ENCODE data around the gene PRKACG.

Gene PRKACG

GRCh38 chr9:69009708-69010107 lies 4.2 kb downstream of the PRKACG start:
- no peaks in the 10 kb centered on the region for H3K4me1 ChIP-seq (ENCODE audit: control insufficient read depth in 2 of 2, insufficient read depth in 2 of 2, low read length in 2 of 2)
- no peak overlapping the region for H3K9ac ChIP-seq (ENCODE audit: low read depth in 1 of 2, low read length in 2 of 2)
- H3K27me3 ChIP-seq (ENCODE audit: control insufficient read depth in 2 of 2, insufficient read depth in 2 of 2, low read length in 2 of 2), result no peaks in the 10 kb centered on the region
- H3K9me3 ChIP-seq (ENCODE audit: control insufficient read depth in 2 of 2, low read length in 2 of 2), result no peaks in the 10 kb centered on the region
- no peak overlapping the region for H3K27ac ChIP-seq (ENCODE audit: low read depth in 2 of 2, low read length in 2 of 2)
- H3K4me3 ChIP-seq (ENCODE audit: low read length in 2 of 2), result no peak overlapping the region
- H3K36me3 ChIP-seq (ENCODE audit: control insufficient read depth in 2 of 2, insufficient read depth in 2 of 2, low read length in 2 of 2), result peaks cover 5 to 13% of the 10 kb centered on the region in 2 donors

- H3K9me3 ChIP-seq (ENCODE audit: control insufficient read depth in 2 of 2, low read length in 2 of 2), result no peaks in the 10 kb centered on the region
- H3K27me3 ChIP-seq (ENCODE audit: control insufficient read depth in 2 of 2, insufficient read depth in 2 of 2, low read length in 2 of 2), result no peaks in the 10 kb centered on the region
- no peaks in the 10 kb centered on the region for H3K4me1 ChIP-seq (ENCODE audit: control insufficient read depth in 2 of 2, insufficient read depth in 2 of 2, low read length in 2 of 2)
- H3K27ac ChIP-seq (ENCODE audit: low read depth in 2 of 2, low read length in 2 of 2), result no peak overlapping the region
- H3K36me3 ChIP-seq (ENCODE audit: control insufficient read depth in 2 of 2, insufficient read depth in 2 of 2, low read length in 2 of 2), result peaks cover 9 to 15% of the 10 kb centered on the region in 2 donors
- no peak overlapping the region for H3K9ac ChIP-seq (ENCODE audit: low read depth in 1 of 2, low read length in 2 of 2)
- H3K4me3 ChIP-seq (ENCODE audit: low read length in 2 of 2), result no peak overlapping the region
These were observed 9.1 kb downstream of the PRKACG start for GRCh38 chr9:69004836-69005235.

- H3K27ac ChIP-seq (ENCODE audit: low read depth in 2 of 2, low read length in 2 of 2), result no peak overlapping the region
- H3K9ac ChIP-seq (ENCODE audit: low read depth in 1 of 2, low read length in 2 of 2), result no peak overlapping the region
- H3K9me3 ChIP-seq (ENCODE audit: control insufficient read depth in 2 of 2, low read length in 2 of 2), result no peaks in the 10 kb centered on the region
- no peaks in the 10 kb centered on the region for H3K27me3 ChIP-seq (ENCODE audit: control insufficient read depth in 2 of 2, insufficient read depth in 2 of 2, low read length in 2 of 2)
- H3K4me1 ChIP-seq (ENCODE audit: control insufficient read depth in 2 of 2, insufficient read depth in 2 of 2, low read length in 2 of 2), result peaks cover 0 to 3% of the 10 kb centered on the region in 2 donors
- H3K36me3 ChIP-seq (ENCODE audit: control insufficient read depth in 2 of 2, insufficient read depth in 2 of 2, low read length in 2 of 2), result peaks cover 7 to 9% of the 10 kb centered on the region in 2 donors
- no peak overlapping the region for H3K4me3 ChIP-seq (ENCODE audit: low read length in 2 of 2)
These were observed 10.9 kb downstream of the PRKACG start for GRCh38 chr9:69003051-69003450.

- H3K27ac ChIP-seq (ENCODE audit: low read depth in 2 of 2, low read length in 2 of 2), result no peak overlapping the region
- H3K9me3 ChIP-seq (ENCODE audit: control insufficient read depth in 2 of 2, low read length in 2 of 2), result no peaks in the 10 kb centered on the region
- H3K4me1 ChIP-seq (ENCODE audit: control insufficient read depth in 2 of 2, insufficient read depth in 2 of 2, low read length in 2 of 2), result peaks cover 0 to 3% of the 10 kb centered on the region in 2 donors
- H3K9ac ChIP-seq (ENCODE audit: low read depth in 1 of 2, low read length in 2 of 2), result no peak overlapping the region
- no peak overlapping the region for H3K4me3 ChIP-seq (ENCODE audit: low read length in 2 of 2)
- peaks cover 7 to 12% of the 10 kb centered on the region in 2 donors for H3K36me3 ChIP-seq (ENCODE audit: control insufficient read depth in 2 of 2, insufficient read depth in 2 of 2, low read length in 2 of 2)
- H3K27me3 ChIP-seq (ENCODE audit: control insufficient read depth in 2 of 2, insufficient read depth in 2 of 2, low read length in 2 of 2), result no peaks in the 10 kb centered on the region
These were observed 12.0 kb downstream of the PRKACG start for GRCh38 chr9:69001921-69002320.

- Histone ChIP-seq H3K9ac (ENCODE audit: low read depth in 1 of 2, low read length in 2 of 2) (no peak overlapping the region), H3K9me3 (ENCODE audit: control insufficient read depth in 2 of 2, low read length in 2 of 2) (no peaks in the 10 kb centered on the region), H3K4me1 (ENCODE audit: control insufficient read depth in 2 of 2, insufficient read depth in 2 of 2, low read length in 2 of 2) (peaks cover 0 to 3% of the 10 kb centered on the region in 2 donors), H3K4me3 (ENCODE audit: low read length in 2 of 2) (no peak overlapping the region), H3K36me3 (ENCODE audit: control insufficient read depth in 2 of 2, insufficient read depth in 2 of 2, low read length in 2 of 2) (peaks cover 3 to 6% of the 10 kb centered on the region in 2 donors), H3K27ac (ENCODE audit: low read depth in 2 of 2, low read length in 2 of 2) (no peak overlapping the region), H3K27me3 (ENCODE audit: control insufficient read depth in 2 of 2, insufficient read depth in 2 of 2, low read length in 2 of 2) (no peaks in the 10 kb centered on the region)
These were observed 14.4 kb downstream of the PRKACG start for GRCh38 chr9:68999393-69000105.

- Histone ChIP-seq H3K9me3 (ENCODE audit: control insufficient read depth in 2 of 2, low read length in 2 of 2) (no peaks in the 10 kb centered on the region), H3K9ac (ENCODE audit: low read depth in 1 of 2, low read length in 2 of 2) (no peak overlapping the region), H3K36me3 (ENCODE audit: control insufficient read depth in 2 of 2, insufficient read depth in 2 of 2, low read length in 2 of 2) (peaks cover 3 to 6% of the 10 kb centered on the region in 2 donors), H3K4me3 (ENCODE audit: low read length in 2 of 2) (no peak overlapping the region), H3K27me3 (ENCODE audit: control insufficient read depth in 2 of 2, insufficient read depth in 2 of 2, low read length in 2 of 2) (no peaks in the 10 kb centered on the region), H3K27ac (ENCODE audit: low read depth in 2 of 2, low read length in 2 of 2) (no peak overlapping the region), H3K4me1 (ENCODE audit: control insufficient read depth in 2 of 2, insufficient read depth in 2 of 2, low read length in 2 of 2) (peaks cover 0 to 3% of the 10 kb centered on the region in 2 donors)
These were observed 15.1 kb downstream of the PRKACG start for GRCh38 chr9:68998812-68999211.

GRCh38 chr9:68998385-68998784 lies 15.5 kb downstream of the PRKACG start:
- Histone ChIP-seq H3K4me1 (ENCODE audit: control insufficient read depth in 2 of 2, insufficient read depth in 2 of 2, low read length in 2 of 2) (peaks cover 0 to 3% of the 10 kb centered on the region in 2 donors), H3K27me3 (ENCODE audit: control insufficient read depth in 2 of 2, insufficient read depth in 2 of 2, low read length in 2 of 2) (no peaks in the 10 kb centered on the region), H3K4me3 (ENCODE audit: low read length in 2 of 2) (no peak overlapping the region), H3K9me3 (ENCODE audit: control insufficient read depth in 2 of 2, low read length in 2 of 2) (no peaks in the 10 kb centered on the region), H3K36me3 (ENCODE audit: control insufficient read depth in 2 of 2, insufficient read depth in 2 of 2, low read length in 2 of 2) (peaks cover 3 to 6% of the 10 kb centered on the region in 2 donors), H3K9ac (ENCODE audit: low read depth in 1 of 2, low read length in 2 of 2) (no peak overlapping the region), H3K27ac (ENCODE audit: low read depth in 2 of 2, low read length in 2 of 2) (no peak overlapping the region)

- Histone ChIP-seq H3K27ac (ENCODE audit: low read depth in 2 of 2, low read length in 2 of 2) (no peak overlapping the region), H3K9ac (ENCODE audit: low read depth in 1 of 2, low read length in 2 of 2) (no peak overlapping the region), H3K9me3 (ENCODE audit: control insufficient read depth in 2 of 2, low read length in 2 of 2) (no peaks in the 10 kb centered on the region), H3K4me3 (ENCODE audit: low read length in 2 of 2) (no peak overlapping the region), H3K36me3 (ENCODE audit: control insufficient read depth in 2 of 2, insufficient read depth in 2 of 2, low read length in 2 of 2) (peaks cover 3 to 6% of the 10 kb centered on the region in 2 donors), H3K4me1 (ENCODE audit: control insufficient read depth in 2 of 2, insufficient read depth in 2 of 2, low read length in 2 of 2) (peaks cover 0 to 3% of the 10 kb centered on the region in 2 donors), H3K27me3 (ENCODE audit: control insufficient read depth in 2 of 2, insufficient read depth in 2 of 2, low read length in 2 of 2) (no peaks in the 10 kb centered on the region)
These were observed 16.2 kb downstream of the PRKACG start for GRCh38 chr9:68997666-68998065.

- Histone ChIP-seq H3K4me1 (ENCODE audit: control insufficient read depth in 2 of 2, insufficient read depth in 2 of 2, low read length in 2 of 2) (peaks cover 0 to 3% of the 10 kb centered on the region in 2 donors), H3K9ac (ENCODE audit: low read depth in 1 of 2, low read length in 2 of 2) (no peak overlapping the region), H3K36me3 (ENCODE audit: control insufficient read depth in 2 of 2, insufficient read depth in 2 of 2, low read length in 2 of 2) (peaks cover 3 to 5% of the 10 kb centered on the region in 2 donors), H3K27ac (ENCODE audit: low read depth in 2 of 2, low read length in 2 of 2) (no peak overlapping the region), H3K9me3 (ENCODE audit: control insufficient read depth in 2 of 2, low read length in 2 of 2) (no peaks in the 10 kb centered on the region), H3K4me3 (ENCODE audit: low read length in 2 of 2) (no peak overlapping the region), H3K27me3 (ENCODE audit: control insufficient read depth in 2 of 2, insufficient read depth in 2 of 2, low read length in 2 of 2) (no peaks in the 10 kb centered on the region)
These were observed 17.5 kb downstream of the PRKACG start for GRCh38 chr9:68996462-68996861.

- H3K27me3 ChIP-seq (ENCODE audit: control insufficient read depth in 2 of 2, insufficient read depth in 2 of 2, low read length in 2 of 2), result no peaks in the 10 kb centered on the region
- no peak overlapping the region for H3K27ac ChIP-seq (ENCODE audit: low read depth in 2 of 2, low read length in 2 of 2)
- H3K4me3 ChIP-seq (ENCODE audit: low read length in 2 of 2), result no peak overlapping the region
- H3K36me3 ChIP-seq (ENCODE audit: control insufficient read depth in 2 of 2, insufficient read depth in 2 of 2, low read length in 2 of 2), result peaks cover 3 to 11% of the 10 kb centered on the region in 2 donors
- no peak overlapping the region for H3K9ac ChIP-seq (ENCODE audit: low read depth in 1 of 2, low read length in 2 of 2)
- no peaks in the 10 kb centered on the region for H3K9me3 ChIP-seq (ENCODE audit: control insufficient read depth in 2 of 2, low read length in 2 of 2)
- H3K4me1 ChIP-seq (ENCODE audit: control insufficient read depth in 2 of 2, insufficient read depth in 2 of 2, low read length in 2 of 2), result peaks cover 0 to 3% of the 10 kb centered on the region in 2 donors
These were observed 18.1 kb downstream of the PRKACG start for GRCh38 chr9:68995776-68996175.

All from mucosa of rectum (tissue), 2 donors.